Measurements from ENCODE around the gene RPL4.
"Not testable (repeated sequence)": the region's sequence is repeated elsewhere in the genome, so short reads cannot be mapped to it uniquely, and the experiment has no call there.

Gene RPL4

DNA sequence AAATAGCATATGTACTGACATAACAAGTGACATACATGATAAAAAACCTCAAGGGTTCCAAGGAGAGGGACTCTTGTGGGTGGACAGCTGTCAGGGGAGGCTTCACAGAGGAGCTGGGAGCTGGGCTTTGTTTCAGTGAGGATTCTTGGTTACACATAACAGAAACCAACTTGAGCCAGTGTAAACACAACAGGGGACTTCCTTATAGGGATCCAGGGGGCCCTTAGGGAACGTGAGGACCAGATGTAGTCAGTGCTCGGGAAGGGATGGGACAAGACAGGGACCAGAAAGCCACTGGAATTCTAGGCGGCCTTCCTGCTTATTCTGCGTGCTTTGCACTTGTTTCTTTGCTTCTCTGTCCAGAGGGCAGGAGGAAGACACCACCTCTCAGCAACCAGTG is 42.0 kb downstream of the RPL4 start (continued):
- TF ChIP-seq, protein P1, sequence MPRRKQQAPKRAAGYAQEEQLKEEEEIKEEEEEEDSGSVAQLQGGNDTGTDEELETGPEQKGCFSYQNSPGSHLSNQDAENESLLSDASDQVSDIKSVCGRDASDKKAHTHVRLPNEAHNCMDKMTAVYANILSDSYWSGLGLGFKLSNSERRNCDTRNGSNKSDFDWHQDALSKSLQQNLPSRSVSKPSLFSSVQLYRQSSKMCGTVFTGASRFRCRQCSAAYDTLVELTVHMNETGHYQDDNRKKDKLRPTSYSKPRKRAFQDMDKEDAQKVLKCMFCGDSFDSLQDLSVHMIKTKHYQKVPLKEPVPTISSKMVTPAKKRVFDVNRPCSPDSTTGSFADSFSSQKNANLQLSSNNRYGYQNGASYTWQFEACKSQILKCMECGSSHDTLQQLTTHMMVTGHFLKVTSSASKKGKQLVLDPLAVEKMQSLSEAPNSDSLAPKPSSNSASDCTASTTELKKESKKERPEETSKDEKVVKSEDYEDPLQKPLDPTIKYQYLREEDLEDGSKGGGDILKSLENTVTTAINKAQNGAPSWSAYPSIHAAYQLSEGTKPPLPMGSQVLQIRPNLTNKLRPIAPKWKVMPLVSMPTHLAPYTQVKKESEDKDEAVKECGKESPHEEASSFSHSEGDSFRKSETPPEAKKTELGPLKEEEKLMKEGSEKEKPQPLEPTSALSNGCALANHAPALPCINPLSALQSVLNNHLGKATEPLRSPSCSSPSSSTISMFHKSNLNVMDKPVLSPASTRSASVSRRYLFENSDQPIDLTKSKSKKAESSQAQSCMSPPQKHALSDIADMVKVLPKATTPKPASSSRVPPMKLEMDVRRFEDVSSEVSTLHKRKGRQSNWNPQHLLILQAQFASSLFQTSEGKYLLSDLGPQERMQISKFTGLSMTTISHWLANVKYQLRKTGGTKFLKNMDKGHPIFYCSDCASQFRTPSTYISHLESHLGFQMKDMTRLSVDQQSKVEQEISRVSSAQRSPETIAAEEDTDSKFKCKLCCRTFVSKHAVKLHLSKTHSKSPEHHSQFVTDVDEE (CRISPR knock-in tag; IDR thresholded peaks at IDR 0.05) = no peak
- TF ChIP-seq ZC3H10 (CRISPR knock-in tag; IDR thresholded peaks at IDR 0.05) = no peak

- TF ChIP-seq POU6F1 (CRISPR knock-in tag; IDR thresholded peaks at IDR 0.05; ENCODE audit: borderline replicate concordance, low read depth) (no peak), ZNF8 (CRISPR knock-in tag; IDR thresholded peaks at IDR 0.05) (no peak), ESRRG (CRISPR knock-in tag; IDR thresholded peaks at IDR 0.05) (no peak), ZNF565 (CRISPR knock-in tag; conservative IDR thresholded peaks at IDR 0.05; ENCODE audit: low read depth) (no peak), RARB (CRISPR knock-in tag; IDR thresholded peaks at IDR 0.05) (no peak), ZNF70 (CRISPR knock-in tag; IDR thresholded peaks at IDR 0.05) (no peak), ARNTL (CRISPR knock-in tag; IDR thresholded peaks at IDR 0.05; ENCODE audit: borderline replicate concordance, low read depth) (no peak), GLIS3 (CRISPR knock-in tag; IDR thresholded peaks at IDR 0.05) (no peak), SNAI2 (CRISPR knock-in tag; IDR thresholded peaks at IDR 0.05) (no peak), OSR1 (CRISPR knock-in tag; IDR thresholded peaks at IDR 0.05) (no peak), CSDC2 (CRISPR knock-in tag; IDR thresholded peaks at IDR 0.05) (no peak), TCF4 (CRISPR knock-in tag; IDR thresholded peaks at IDR 0.05; ENCODE audit: borderline replicate concordance) (no peak), PPARA (CRISPR knock-in tag; IDR thresholded peaks at IDR 0.05; ENCODE audit: borderline replicate concordance) (no peak), BACH2 (CRISPR knock-in tag; IDR thresholded peaks at IDR 0.05; ENCODE audit: borderline replicate concordance) (no peak), ZC3H10 (CRISPR knock-in tag; IDR thresholded peaks at IDR 0.05) (no peak)
- TF ChIP-seq, protein P1 (CRISPR knock-in tag; IDR thresholded peaks at IDR 0.05) = no peak
- TF ChIP-seq, protein P2, sequence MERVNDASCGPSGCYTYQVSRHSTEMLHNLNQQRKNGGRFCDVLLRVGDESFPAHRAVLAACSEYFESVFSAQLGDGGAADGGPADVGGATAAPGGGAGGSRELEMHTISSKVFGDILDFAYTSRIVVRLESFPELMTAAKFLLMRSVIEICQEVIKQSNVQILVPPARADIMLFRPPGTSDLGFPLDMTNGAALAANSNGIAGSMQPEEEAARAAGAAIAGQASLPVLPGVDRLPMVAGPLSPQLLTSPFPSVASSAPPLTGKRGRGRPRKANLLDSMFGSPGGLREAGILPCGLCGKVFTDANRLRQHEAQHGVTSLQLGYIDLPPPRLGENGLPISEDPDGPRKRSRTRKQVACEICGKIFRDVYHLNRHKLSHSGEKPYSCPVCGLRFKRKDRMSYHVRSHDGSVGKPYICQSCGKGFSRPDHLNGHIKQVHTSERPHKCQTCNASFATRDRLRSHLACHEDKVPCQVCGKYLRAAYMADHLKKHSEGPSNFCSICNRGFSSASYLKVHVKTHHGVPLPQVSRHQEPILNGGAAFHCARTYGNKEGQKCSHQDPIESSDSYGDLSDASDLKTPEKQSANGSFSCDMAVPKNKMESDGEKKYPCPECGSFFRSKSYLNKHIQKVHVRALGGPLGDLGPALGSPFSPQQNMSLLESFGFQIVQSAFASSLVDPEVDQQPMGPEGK (CRISPR knock-in tag; IDR thresholded peaks at IDR 0.05; ENCODE audit: borderline replicate concordance) = no peak
- TF ChIP-seq, protein P3, sequence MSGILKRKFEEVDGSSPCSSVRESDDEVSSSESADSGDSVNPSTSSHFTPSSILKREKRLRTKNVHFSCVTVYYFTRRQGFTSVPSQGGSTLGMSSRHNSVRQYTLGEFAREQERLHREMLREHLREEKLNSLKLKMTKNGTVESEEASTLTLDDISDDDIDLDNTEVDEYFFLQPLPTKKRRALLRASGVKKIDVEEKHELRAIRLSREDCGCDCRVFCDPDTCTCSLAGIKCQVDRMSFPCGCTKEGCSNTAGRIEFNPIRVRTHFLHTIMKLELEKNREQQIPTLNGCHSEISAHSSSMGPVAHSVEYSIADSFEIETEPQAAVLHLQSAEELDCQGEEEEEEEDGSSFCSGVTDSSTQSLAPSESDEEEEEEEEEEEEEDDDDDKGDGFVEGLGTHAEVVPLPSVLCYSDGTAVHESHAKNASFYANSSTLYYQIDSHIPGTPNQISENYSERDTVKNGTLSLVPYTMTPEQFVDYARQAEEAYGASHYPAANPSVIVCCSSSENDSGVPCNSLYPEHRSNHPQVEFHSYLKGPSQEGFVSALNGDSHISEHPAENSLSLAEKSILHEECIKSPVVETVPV (CRISPR knock-in tag; IDR thresholded peaks at IDR 0.05) = no peak
Observed at GRCh38 chr15:66461917-66462316, 42.7 kb downstream of the RPL4 start.

DNA sequence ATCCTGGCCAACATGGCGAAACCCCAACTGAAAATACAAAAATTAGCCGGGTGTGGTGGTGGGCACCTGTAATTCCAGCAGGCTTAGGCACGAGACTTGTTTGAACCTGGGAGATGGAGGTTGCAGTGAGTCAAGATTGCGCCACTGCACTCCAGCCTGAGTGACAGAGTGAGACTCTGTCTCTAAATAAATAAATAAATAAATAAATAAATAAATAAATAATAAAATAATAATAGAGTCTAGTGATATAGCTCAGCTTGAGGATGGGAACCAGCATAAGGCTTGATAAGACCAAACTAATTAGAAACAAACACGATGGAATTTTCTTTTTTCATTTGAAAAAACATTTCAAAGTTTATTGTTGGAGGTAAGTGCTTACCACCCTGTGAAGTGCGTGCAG is 43.4 kb downstream of the RPL4 start:
- not testable (repeated sequence) for ATAC-seq

More at GRCh38 chr15:66461917-66462316, 42.7 kb downstream of the RPL4 start:
- ATAC-seq = no peak
